ENCODE data around the gene ENTPD8. TPM values are rescaled to one million over a fixed set of nuclear protein-coding genes. Genes with fewer than 3 reads are reported as not detected.

Gene ENTPD8
- total and polyA plus RNA-seq, 10 of the 15 experiments (the other 5 are each of a cell fraction or from before 2014, with no cell fraction given) = not detected

DNA sequence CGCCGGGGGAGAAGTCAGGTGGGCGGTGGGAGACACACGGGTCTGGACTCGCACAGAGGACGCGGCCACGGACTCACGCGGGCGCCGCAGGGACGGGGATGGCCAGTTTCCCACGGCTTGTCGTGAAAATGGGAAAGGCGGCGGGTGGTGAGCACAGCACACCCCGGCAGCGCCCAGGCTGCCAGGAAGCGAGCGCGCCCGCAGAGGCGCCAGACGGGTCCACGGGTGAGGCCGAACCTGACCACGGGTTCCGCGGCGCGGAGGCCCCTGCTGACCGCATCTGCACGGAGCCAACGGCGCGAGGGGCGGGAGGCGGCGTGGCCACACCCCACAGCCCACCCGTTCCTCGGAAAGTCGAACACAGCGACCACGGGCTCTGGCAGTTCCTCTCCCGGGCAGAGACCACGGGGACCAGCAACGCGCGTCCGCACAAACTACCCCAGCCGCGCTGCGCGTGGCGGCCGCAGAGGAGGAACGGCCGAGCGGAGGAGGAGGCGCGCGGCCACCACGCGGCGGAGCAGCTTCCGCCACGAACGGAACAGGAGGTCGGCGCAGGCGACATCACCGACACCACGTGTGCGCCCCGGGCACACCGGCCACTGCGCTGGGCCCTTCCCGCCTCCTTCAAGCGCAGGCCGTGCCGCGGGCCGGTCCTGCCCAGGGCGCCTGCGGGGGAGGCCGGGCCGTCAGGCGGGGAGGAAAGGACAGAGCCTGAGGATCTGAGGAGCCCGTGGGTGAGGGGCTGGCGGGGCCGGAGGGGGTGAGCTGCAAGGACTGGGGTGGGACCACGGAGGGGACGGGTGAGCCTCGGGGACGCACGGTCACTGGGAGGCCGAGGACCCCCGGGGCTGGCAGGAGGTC, 23.8 kb downstream of the ENTPD8 start (continued):
- TF ChIP-seq REST (IDR thresholded peaks at IDR 0.05; ENCODE audit: low read depth, low read length) (no peak), SMC3 (IDR thresholded peaks at IDR 0.05; ENCODE audit: borderline replicate concordance, low read length) (no peak), RUNX3 (IDR thresholded peaks at IDR 0.05; ENCODE audit: low read length) (peak; percentile 25; the same call in 1 of the 2 replicates), MEF2A (IDR thresholded peaks at IDR 0.05; ENCODE audit: insufficient read depth, low read depth, low read length) (no peak), RCOR1 (conservative IDR thresholded peaks at IDR 0.05; ENCODE audit: low read depth, low read length) (no peak), CTCF (IDR thresholded peaks at IDR 0.05 in 2 of 3, conservative IDR thresholded peaks at IDR 0.05 in 1 of 3; ENCODE audit: control insufficient read depth in 2 of 3, extremely low read depth in 1 of 3, insufficient read depth in 1 of 3, low read depth in 3 of 3, low read length in 3 of 3) (0 out of 6 replicates have a peak, but pooled peaks of 1 of the 3 experiments have one; percentile 3)
- TF ChIP-seq, protein P1, sequence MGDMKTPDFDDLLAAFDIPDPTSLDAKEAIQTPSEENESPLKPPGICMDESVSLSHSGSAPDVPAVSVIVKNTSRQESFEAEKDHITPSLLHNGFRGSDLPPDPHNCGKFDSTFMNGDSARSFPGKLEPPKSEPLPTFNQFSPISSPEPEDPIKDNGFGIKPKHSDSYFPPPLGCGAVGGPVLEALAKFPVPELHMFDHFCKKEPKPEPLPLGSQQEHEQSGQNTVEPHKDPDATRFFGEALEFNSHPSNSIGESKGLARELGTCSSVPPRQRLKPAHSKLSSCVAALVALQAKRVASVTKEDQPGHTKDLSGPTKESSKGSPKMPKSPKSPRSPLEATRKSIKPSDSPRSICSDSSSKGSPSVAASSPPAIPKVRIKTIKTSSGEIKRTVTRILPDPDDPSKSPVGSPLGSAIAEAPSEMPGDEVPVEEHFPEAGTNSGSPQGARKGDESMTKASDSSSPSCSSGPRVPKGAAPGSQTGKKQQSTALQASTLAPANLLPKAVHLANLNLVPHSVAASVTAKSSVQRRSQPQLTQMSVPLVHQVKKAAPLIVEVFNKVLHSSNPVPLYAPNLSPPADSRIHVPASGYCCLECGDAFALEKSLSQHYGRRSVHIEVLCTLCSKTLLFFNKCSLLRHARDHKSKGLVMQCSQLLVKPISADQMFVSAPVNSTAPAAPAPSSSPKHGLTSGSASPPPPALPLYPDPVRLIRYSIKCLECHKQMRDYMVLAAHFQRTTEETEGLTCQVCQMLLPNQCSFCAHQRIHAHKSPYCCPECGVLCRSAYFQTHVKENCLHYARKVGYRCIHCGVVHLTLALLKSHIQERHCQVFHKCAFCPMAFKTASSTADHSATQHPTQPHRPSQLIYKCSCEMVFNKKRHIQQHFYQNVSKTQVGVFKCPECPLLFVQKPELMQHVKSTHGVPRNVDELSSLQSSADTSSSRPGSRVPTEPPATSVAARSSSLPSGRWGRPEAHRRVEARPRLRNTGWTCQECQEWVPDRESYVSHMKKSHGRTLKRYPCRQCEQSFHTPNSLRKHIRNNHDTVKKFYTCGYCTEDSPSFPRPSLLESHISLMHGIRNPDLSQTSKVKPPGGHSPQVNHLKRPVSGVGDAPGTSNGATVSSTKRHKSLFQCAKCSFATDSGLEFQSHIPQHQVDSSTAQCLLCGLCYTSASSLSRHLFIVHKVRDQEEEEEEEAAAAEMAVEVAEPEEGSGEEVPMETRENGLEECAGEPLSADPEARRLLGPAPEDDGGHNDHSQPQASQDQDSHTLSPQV (IDR thresholded peaks at IDR 0.05) = 0 out of 2 replicates have a peak, but pooled peaks have one; percentile 6
